Astrocyte (in vitro differentiated cells and primary cell): ENCODE results near the gene NANOS2. TPM values are rescaled to one million over a fixed set of nuclear protein-coding genes. Genes with fewer than 3 reads are reported as not detected.

Experiments
- DNase-seq: peaks from one replicate; pipeline ENCODE4 v3.0.0-alpha.2; 2010; ENCODE audit warnings: low read depth
- FAIRE-seq: peaks from 2 replicates; lab custom pipeline; 2011; peaks lifted over from hg19 to GRCh38; lab: Jason Lieb, UNC
- H2AFZ ChIP-seq: 2 replicates; pipeline ENCODE4 v1.6.0; 2012; ENCODE audit warnings: low read depth, low read length, inconsistent platforms
- H3K27ac ChIP-seq: 2 replicates; pipeline ENCODE4 v1.5.1; 2011; ENCODE audit warnings: low read depth, low read length, inconsistent platforms
- H3K27me3 ChIP-seq: 2 replicates; pipeline ENCODE4 v1.6.0; 2011; ENCODE audit warnings: low read length, inconsistent platforms; ENCODE audit not compliant: insufficient read depth
- H3K36me3 ChIP-seq: 2 replicates; pipeline ENCODE4 v1.5.1; 2011; ENCODE audit warnings: low read length, inconsistent platforms; ENCODE audit not compliant: insufficient read depth
- H3K4me1 ChIP-seq: 2 replicates; pipeline ENCODE4 v1.5.1; 2011; ENCODE audit warnings: low read length, inconsistent platforms; ENCODE audit not compliant: insufficient read depth
- H3K4me2 ChIP-seq: 2 replicates; pipeline ENCODE4 v1.6.0; 2012; ENCODE audit warnings: low read length, inconsistent platforms
- H3K4me3 ChIP-seq: 2 replicates; pipeline ENCODE4 v1.5.1; 2011; ENCODE audit warnings: low read depth, mild to moderate bottlenecking, low read length, inconsistent platforms; ENCODE audit not compliant: insufficient read depth
- H3K79me2 ChIP-seq: 2 replicates; pipeline ENCODE4 v1.6.0; 2012; ENCODE audit warnings: mild to moderate bottlenecking, low read length, inconsistent platforms; ENCODE audit not compliant: insufficient read depth
- H3K9ac ChIP-seq: 2 replicates; pipeline ENCODE4 v1.6.0; 2012; ENCODE audit warnings: mild to moderate bottlenecking, low read length, inconsistent platforms
- H3K9me3 ChIP-seq: 2 replicates; pipeline ENCODE4 v1.5.1; 2012; ENCODE audit warnings: low read depth, mild to moderate bottlenecking, low read length, inconsistent platforms; ENCODE audit not compliant: insufficient read depth
- H4K20me1 ChIP-seq: 2 replicates; pipeline ENCODE4 v1.6.0; 2012; ENCODE audit warnings: low read length, inconsistent platforms; ENCODE audit not compliant: insufficient read depth
- H3K27ac Mint-ChIP-seq: one replicate; pipeline ENCODE4 v1.8.0; 2021; ENCODE audit warnings: mild to moderate bottlenecking, mixed read lengths; ENCODE audit not compliant: unreplicated experiment
- H3K27me3 Mint-ChIP-seq: one replicate; pipeline ENCODE4 v1.8.0; 2021; ENCODE audit warnings: low read depth, mixed read lengths; ENCODE audit not compliant: unreplicated experiment
- H3K36me3 Mint-ChIP-seq: one replicate; pipeline ENCODE4 v1.8.0; 2021; ENCODE audit warnings: low read depth, mixed read lengths; ENCODE audit not compliant: unreplicated experiment
- H3K4me1 Mint-ChIP-seq: one replicate; pipeline ENCODE4 v1.8.0; 2021; ENCODE audit warnings: low read depth, mixed read lengths; ENCODE audit not compliant: unreplicated experiment
- H3K4me3 Mint-ChIP-seq: one replicate; pipeline ENCODE4 v1.8.0; 2021; ENCODE audit warnings: mild to moderate bottlenecking, moderate library complexity, mixed read lengths; ENCODE audit not compliant: unreplicated experiment
- H3K9me3 Mint-ChIP-seq: one replicate; pipeline ENCODE4 v1.8.0; 2021; ENCODE audit warnings: mild to moderate bottlenecking, mixed read lengths; ENCODE audit not compliant: unreplicated experiment
- EZH2 ChIP-seq: IDR thresholded peaks from 2 replicates; pipeline ENCODE4 v1.6.1; 2012; ENCODE audit warnings: mild to moderate bottlenecking, low read length, inconsistent platforms; ENCODE audit not compliant: insufficient read depth
- total RNA-seq: library from RNA; stranded (reverse); gene quantifications from 2 replicates; pipeline ENCODE4 v1.2.1, GENCODE V29; 2021
- TF ChIP-seq, protein P1 (sequence below): IDR thresholded peaks from 2 replicates; pipeline ENCODE4 v1.5.1; 2011; ENCODE audit warnings: low read depth, mild to moderate bottlenecking, inconsistent platforms, low read length, moderate library complexity; ENCODE audit not compliant: insufficient read depth

NANOS2 gene
- total RNA-seq, 1 donor from 2014 or later, result not detected

DNA sequence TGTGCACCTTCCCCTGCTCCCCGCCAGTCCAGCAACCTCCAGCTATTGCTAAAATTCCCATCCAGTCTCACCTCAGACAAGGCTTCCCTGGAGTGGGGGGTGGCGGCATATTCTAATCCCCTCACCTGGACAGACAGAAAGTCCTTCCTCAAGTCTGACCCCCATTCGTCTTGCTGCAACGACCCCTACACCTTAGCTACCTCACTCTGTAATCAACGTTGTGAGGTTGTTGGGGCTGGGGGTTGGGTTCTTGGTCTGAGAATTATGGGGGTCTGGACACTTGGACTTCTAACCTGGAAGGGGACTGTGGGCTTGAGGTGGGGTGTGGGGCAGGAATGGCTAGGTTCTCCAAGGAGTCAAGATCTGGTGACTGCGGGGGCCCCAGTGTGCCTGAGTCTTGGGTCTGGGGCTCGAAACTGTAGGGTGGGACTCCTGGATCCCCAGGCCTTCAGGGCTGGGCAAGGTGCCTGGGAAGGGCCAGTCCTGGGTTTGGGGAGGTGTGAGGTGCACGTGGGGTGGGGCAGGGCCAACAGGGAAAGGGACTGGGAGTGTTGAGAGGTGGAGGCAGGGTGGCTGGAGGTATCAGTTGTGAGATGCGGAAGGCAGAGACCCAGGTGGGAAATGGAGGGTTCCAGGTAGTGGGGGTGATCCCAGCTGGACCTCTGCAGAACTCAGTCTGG, 49.2 kb downstream of the NANOS2 start:
- Mint-ChIP-seq H3K27ac (no peak overlapping the region), H3K4me3 (peak overlapping the region; percentile 27), H3K4me1 (peaks cover 2% of the 10 kb centered on the region), H3K9me3 (no peaks in the 10 kb centered on the region), H3K36me3 (no peaks in the 10 kb centered on the region), H3K27me3 (peaks cover 25% of the 10 kb centered on the region)
- peaks cover 2% of the 10 kb centered on the region for H4K20me1 ChIP-seq
- H3K4me2 ChIP-seq, result no peak overlapping the region
- peaks cover 23% of the 10 kb centered on the region for H3K79me2 ChIP-seq
- H3K27me3 ChIP-seq, result peaks cover 33% of the 10 kb centered on the region
- FAIRE-seq, result no peak
- no peak overlapping the region for H3K4me3 ChIP-seq
- H3K4me1 ChIP-seq, result peaks cover 3% of the 10 kb centered on the region
- H3K27ac ChIP-seq, result no peak overlapping the region
- H3K36me3 ChIP-seq, result peaks cover 4% of the 10 kb centered on the region
- no peaks in the 10 kb centered on the region for H3K9me3 ChIP-seq
- no peak for DNase-seq
- H3K9ac ChIP-seq, result no peak overlapping the region
- TF ChIP-seq, protein P1, sequence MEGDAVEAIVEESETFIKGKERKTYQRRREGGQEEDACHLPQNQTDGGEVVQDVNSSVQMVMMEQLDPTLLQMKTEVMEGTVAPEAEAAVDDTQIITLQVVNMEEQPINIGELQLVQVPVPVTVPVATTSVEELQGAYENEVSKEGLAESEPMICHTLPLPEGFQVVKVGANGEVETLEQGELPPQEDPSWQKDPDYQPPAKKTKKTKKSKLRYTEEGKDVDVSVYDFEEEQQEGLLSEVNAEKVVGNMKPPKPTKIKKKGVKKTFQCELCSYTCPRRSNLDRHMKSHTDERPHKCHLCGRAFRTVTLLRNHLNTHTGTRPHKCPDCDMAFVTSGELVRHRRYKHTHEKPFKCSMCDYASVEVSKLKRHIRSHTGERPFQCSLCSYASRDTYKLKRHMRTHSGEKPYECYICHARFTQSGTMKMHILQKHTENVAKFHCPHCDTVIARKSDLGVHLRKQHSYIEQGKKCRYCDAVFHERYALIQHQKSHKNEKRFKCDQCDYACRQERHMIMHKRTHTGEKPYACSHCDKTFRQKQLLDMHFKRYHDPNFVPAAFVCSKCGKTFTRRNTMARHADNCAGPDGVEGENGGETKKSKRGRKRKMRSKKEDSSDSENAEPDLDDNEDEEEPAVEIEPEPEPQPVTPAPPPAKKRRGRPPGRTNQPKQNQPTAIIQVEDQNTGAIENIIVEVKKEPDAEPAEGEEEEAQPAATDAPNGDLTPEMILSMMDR, result no peak
- no peak for TF ChIP-seq EZH2
- H2AFZ ChIP-seq, result no peak overlapping the region

DNA sequence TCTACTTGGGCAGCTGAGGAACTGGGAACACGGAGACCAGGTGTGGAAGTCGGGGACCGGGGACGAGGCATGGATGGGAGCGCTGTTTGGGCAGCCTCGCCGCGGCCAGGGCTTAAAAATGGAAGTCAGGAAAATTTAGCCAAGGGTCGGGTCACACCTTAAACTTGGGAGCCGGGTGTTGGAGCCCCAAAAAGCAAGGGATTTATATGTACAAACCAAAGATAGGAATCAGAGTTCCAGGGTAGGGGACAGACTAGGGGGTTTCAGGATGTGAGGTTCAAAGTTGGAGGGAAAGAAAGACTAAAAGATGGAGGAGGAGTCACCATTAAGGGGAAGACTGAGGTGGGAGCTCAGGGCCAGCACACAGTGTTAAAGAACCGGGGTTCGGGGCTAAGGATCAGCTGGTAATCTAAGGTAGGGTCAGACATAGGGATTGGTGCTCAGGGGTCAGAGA, 49.9 kb downstream of the NANOS2 start:
- Histone ChIP-seq H3K27ac (no peak overlapping the region), H3K4me2 (peak overlapping the region; percentile 77), H3K27me3 (peaks cover 33% of the 10 kb centered on the region), H4K20me1 (peaks cover 5% of the 10 kb centered on the region), H3K4me3 (no peak overlapping the region), H3K9me3 (no peaks in the 10 kb centered on the region), H3K36me3 (peaks cover 4% of the 10 kb centered on the region), H3K79me2 (peaks cover 30% of the 10 kb centered on the region), H3K9ac (no peak overlapping the region), H3K4me1 (peaks cover 3% of the 10 kb centered on the region), H2AFZ (peak overlapping the region; percentile 63)
- Mint-ChIP-seq H3K27me3 (peaks cover 25% of the 10 kb centered on the region), H3K9me3 (no peaks in the 10 kb centered on the region), H3K4me3 (peak overlapping the region; percentile 76), H3K4me1 (peaks cover 2% of the 10 kb centered on the region), H3K36me3 (no peaks in the 10 kb centered on the region), H3K27ac (no peak overlapping the region)
- peak; percentile 97 for TF ChIP-seq EZH2
- TF ChIP-seq, protein P1, result no peak
- no peak for FAIRE-seq
- DNase-seq, result no peak
